Colonic mucosa (tissue), 4 donors: ENCODE measurements around the gene THSD4. TPM values are rescaled to one million over a fixed set of nuclear protein-coding genes. Genes with fewer than 3 reads are reported as not detected.

Experiments used
- DNase-seq: peaks from one replicate; pipeline ENCODE4 v3.0.0-alpha.2; 2020
- H3K27ac ChIP-seq: fragments of 200-600 bp; one replicate; pipeline ENCODE4 v1.8.0; 2021
- H3K27me3 ChIP-seq: fragments of 200-600 bp; one replicate; pipeline ENCODE4 v1.8.0; 2021
- H3K36me3 ChIP-seq: fragments of 200-600 bp; one replicate; pipeline ENCODE4 v1.8.0; 2021
- H3K4me1 ChIP-seq: fragments of 200-600 bp; one replicate; pipeline ENCODE4 v1.8.0; 2021; ENCODE audit warnings: mild to moderate bottlenecking
- H3K4me3 ChIP-seq: fragments of 200-600 bp; one replicate; pipeline ENCODE4 v1.8.0; 2021
- H3K9ac ChIP-seq, 2 donors: one replicate each; pipeline ENCODE4 v1.7.0; 2013; ENCODE audit warnings: control low read depth in 2 of 2, low read depth in 2 of 2, low read length in 2 of 2
- H3K9me3 ChIP-seq: fragments of 200-600 bp; one replicate; pipeline ENCODE4 v1.8.0; 2021
- intact Hi-C: fragments of 100-400 bp; cut with DNase I; formaldehyde crosslinking; loops from one replicate; pipeline ENCODE4 v1.14.1; 2022
- total RNA-seq, 2 donors: library from RNA; stranded (reverse); fragmentation: NEBNext Ultra II Directional in 1 of 2; extraction: Animal tissue kit (Norgen Biotek cat#: 25700) in 1 of 2; gene quantifications; one replicate each; pipeline ENCODE4 v1.2.1, GENCODE V29; 2021
- TF ChIP-seq, protein P1 (sequence below): fragments of 200-600 bp; IDR thresholded peaks from one replicate; pipeline ENCODE4 v1.8.0; 2022; ENCODE audit warnings: antibody characterized with exemption, mild to moderate bottlenecking
- donor health status: healthy.
- donor health status: DM: no; HTN: no; CAD: no.
- donor health status: DM: no; HTN: no; CAD: no.

THSD4 gene
- total RNA-seq, 2 donors from 2014 or later = 18.8 to 23.5 TPM

DNA sequence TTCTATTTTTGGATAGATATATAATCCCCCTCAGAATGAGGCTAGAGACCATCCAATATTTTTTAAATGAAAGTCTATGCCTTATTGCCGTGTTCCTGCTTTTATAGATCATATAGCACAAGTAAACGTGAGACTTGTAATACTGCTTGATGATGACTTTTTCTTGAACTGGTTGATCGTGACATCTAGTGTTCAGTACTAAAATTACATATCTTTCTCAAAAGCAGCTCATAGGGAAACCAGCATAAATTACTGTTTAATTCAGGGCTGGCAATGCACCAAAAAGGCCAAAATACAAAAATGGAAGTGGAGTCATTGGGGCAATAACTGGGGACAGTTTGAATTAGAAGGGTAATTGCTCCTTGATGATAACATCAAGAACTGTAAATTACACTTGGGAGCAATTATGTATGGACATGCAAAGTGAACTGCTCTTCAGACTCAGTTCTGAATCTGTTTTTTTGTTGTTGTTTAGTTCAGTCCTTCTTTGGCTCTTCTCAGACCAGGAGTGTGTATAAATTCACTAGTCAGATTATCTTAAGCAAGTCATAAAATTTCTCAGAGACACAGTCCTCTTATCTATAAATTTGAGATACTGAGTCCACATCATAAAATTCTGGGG is 325.3 kb downstream of the THSD4 start:
- Histone ChIP-seq H3K36me3 (no peaks in the 10 kb centered on the region), H3K4me3 (no peak overlapping the region), H3K27me3 (no peaks in the 10 kb centered on the region), H3K27ac (no peak overlapping the region), H3K9ac (no peak overlapping the region), H3K4me1 (no peaks in the 10 kb centered on the region), H3K9me3 (no peaks in the 10 kb centered on the region)
- TF ChIP-seq, protein P1, sequence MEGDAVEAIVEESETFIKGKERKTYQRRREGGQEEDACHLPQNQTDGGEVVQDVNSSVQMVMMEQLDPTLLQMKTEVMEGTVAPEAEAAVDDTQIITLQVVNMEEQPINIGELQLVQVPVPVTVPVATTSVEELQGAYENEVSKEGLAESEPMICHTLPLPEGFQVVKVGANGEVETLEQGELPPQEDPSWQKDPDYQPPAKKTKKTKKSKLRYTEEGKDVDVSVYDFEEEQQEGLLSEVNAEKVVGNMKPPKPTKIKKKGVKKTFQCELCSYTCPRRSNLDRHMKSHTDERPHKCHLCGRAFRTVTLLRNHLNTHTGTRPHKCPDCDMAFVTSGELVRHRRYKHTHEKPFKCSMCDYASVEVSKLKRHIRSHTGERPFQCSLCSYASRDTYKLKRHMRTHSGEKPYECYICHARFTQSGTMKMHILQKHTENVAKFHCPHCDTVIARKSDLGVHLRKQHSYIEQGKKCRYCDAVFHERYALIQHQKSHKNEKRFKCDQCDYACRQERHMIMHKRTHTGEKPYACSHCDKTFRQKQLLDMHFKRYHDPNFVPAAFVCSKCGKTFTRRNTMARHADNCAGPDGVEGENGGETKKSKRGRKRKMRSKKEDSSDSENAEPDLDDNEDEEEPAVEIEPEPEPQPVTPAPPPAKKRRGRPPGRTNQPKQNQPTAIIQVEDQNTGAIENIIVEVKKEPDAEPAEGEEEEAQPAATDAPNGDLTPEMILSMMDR = peak; percentile 46
- intact Hi-C loops = loop anchor here (5.0 to 10.0 kb wide), 2 partner anchors 428 to 466 kb away; no protein-coding TSS in a partner anchor
- DNase-seq = no peak

DNA sequence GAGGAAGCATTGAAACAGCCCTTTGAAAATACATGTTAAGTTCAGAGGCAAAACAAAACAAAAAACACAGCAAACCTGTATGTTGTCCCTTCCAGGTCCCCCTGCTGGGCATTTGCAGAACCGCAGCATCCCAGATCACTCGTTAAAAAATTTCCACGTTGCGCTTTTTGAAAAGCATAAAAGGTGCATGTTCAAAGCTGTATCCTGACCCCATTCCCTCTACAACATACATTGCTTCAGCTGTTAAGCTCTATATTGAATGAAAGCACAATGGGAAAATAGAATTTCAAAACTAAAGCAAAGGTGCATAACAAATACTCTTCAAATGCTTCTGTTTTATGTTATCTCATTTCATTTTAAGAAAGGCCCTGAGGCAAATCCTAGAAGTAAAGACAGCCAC is 328.3 kb downstream of the THSD4 start:
- H3K27ac ChIP-seq = no peak overlapping the region
- H3K27me3 ChIP-seq = no peaks in the 10 kb centered on the region
- DNase-seq = peak; percentile 73
- intact Hi-C loops = loop anchor here (2.0 to 10.0 kb wide), 4 partner anchors 51 to 469 kb away; no protein-coding TSS in a partner anchor
- H3K4me1 ChIP-seq = peaks cover 5% of the 10 kb centered on the region
- no peaks in the 10 kb centered on the region for H3K9me3 ChIP-seq
- no peaks in the 10 kb centered on the region for H3K36me3 ChIP-seq
- H3K4me3 ChIP-seq = no peak overlapping the region
- no peak overlapping the region for H3K9ac ChIP-seq
- TF ChIP-seq, protein P1 = peak; percentile 92

DNA sequence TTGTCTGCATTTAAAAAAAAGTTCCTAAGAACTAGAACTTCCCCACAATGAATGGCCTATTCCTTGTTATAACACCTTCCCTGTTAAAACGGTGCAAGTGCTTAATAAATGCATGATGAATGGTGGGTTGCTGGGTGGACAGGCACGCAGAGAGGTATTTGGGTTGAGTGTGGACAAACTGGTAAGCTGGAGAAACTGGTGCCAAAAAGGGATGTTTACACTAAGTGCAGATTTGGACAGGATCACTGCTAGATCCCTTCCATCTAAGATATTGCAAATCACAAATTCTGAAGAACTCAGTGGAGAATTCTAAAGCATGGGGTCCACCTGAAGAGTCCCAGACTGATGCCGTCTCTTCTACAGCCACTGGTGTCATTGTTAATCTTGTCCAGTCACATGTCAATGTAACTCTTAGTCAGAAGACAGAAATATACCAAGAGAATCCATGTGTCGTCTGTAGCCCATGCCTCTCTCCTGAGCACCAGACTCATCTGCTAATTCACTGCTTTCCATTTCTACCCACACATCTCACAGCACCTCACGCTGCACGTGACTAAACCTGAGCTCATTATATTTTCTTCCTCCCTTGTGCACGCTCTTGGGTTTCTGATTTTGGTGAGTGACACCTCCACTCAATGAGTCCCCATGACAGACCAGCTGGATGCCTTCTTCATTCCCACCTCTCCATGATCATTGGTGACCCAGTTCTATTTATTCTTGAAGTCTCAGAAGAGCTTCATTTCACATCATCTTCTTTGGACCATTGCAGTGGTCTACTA is 328.9 kb downstream of the THSD4 start:
- Histone ChIP-seq H3K4me1 (peaks cover 5% of the 10 kb centered on the region), H3K9ac (no peak overlapping the region), H3K4me3 (no peak overlapping the region), H3K36me3 (no peaks in the 10 kb centered on the region), H3K27ac (no peak overlapping the region), H3K9me3 (no peaks in the 10 kb centered on the region), H3K27me3 (no peaks in the 10 kb centered on the region)
- no peak for DNase-seq
- intact Hi-C loops = loop anchor here (5.0 to 10.0 kb wide), 2 partner anchors 432 to 469 kb away; no protein-coding TSS in a partner anchor
- TF ChIP-seq, protein P1 = no peak

DNA sequence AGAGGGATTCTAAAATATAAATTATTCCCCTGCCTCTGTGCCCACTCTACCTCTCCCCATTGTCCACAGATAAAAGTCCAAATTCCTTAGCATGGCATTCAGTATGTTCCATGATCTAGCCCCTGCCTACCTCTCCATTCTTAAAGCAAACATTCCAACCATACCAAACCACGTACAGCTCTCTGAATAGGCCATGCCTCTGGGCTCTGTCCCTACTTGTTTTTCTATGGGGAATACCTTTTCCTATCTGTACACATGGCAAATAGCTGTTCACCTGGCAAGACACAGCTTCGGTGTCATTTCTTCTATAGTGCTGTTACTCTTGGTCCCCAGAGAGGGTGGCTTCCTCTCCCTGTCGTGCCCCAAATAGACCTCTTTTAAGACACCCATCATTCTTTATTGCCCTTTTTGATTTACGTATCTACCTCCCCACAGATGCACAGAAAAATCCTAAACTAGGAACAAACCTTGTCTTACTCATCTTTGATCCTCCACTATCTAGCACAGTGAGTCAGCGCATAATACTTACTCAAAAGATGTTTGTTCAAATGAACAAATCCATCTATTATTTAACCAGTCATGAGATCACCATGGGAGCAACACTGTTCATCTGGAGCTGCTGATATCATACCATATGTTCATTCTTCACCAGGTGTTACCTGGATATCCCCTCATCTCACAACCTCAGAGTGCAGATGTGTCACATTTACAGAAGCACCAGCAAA is 329.8 kb downstream of the THSD4 start:
- intact Hi-C loops = loop anchor here (5.0 to 10.0 kb wide), 5 partner anchors 207 to 470 kb away; no protein-coding TSS in a partner anchor

More for the DNA sequence above, 329.8 kb downstream of the THSD4 start:
- Histone ChIP-seq H3K36me3 (no peaks in the 10 kb centered on the region), H3K4me1 (peaks cover 5% of the 10 kb centered on the region), H3K9ac (no peak overlapping the region), H3K27ac (no peak overlapping the region), H3K9me3 (no peaks in the 10 kb centered on the region), H3K27me3 (no peaks in the 10 kb centered on the region), H3K4me3 (no peak overlapping the region)
- no peak for DNase-seq
- TF ChIP-seq, protein P1 = no peak
